GM20000 (cell line): ENCODE results near the gene APLN.

ENCODE experiments used
- DNase-seq: peaks from one replicate; pipeline ENCODE4 v3.0.0; 2012; ENCODE audit warnings: low spot score
- CTCF ChIP-seq: IDR thresholded peaks from 2 replicates; pipeline ENCODE4 v1.5.1; 2012; ENCODE audit warnings: mild to moderate bottlenecking, control low read depth; ENCODE audit errors: extremely low read depth, missing control alignments

Gene APLN

GRCh38 chrX:129654652-129655546 is at the start of gene APLN:
Gene APLN, minus strand, starts transcription at chrX:129654956. Its CDS starts 326 bp downstream, at chrX:129654630.
- TF ChIP-seq CTCF, result no peak
- DNase-seq, result peak; percentile 33

GRCh38 chrX:129704491-129704890 is 49.7 kb upstream of the APLN start:
- DNase-seq, result no peak
- TF ChIP-seq CTCF, result no peak

GRCh38 chrX:129701624-129702069 is 46.9 kb upstream of the APLN start:
- TF ChIP-seq CTCF, result no peak
- no peak for DNase-seq

- TF ChIP-seq CTCF, result no peak
- DNase-seq, result no peak
Measured at GRCh38 chrX:129700536-129700935, 45.8 kb upstream of the APLN start.

- TF ChIP-seq CTCF, result no peak
- DNase-seq, result no peak
Measured at GRCh38 chrX:129698150-129698549, 43.4 kb upstream of the APLN start.

- DNase-seq, result no peak
- no peak for TF ChIP-seq CTCF
Measured at GRCh38 chrX:129697204-129697829, 42.6 kb upstream of the APLN start.

- DNase-seq, result no peak
- no peak for TF ChIP-seq CTCF
Measured at GRCh38 chrX:129696463-129697155, 41.9 kb upstream of the APLN start.
